Transverse colon (tissue), 4 donors: ENCODE results near the gene MC5R. TPM values are rescaled to one million over a fixed set of nuclear protein-coding genes. Genes with fewer than 3 reads are reported as not detected.
A peak's percentile ranks its signal among the peaks of the same experiment; 100 is the strongest.
"Not testable (repeated sequence)": the region's sequence is repeated elsewhere in the genome, so short reads cannot be mapped to it uniquely, and the experiment has no call there.

ENCODE experiments used
- DNase-seq: peaks from one replicate; pipeline ENCODE4 v3.0.0-alpha.2; 2019
- H3K27ac ChIP-seq, 4 donors: fragments of 200-600 bp; sonication (generic); 2 replicates each; pipeline ENCODE4 v1.5.1; 2016 to 2018; ENCODE audit warnings: inconsistent platforms in 4 of 4
- H3K27me3 ChIP-seq: fragments of 200-600 bp; sonication (generic); 2 replicates; pipeline ENCODE4 v1.5.1; 2017; ENCODE audit warnings: inconsistent platforms
- H3K36me3 ChIP-seq, 4 donors: fragments of 200-600 bp; sonication (generic); 2 replicates each; pipeline ENCODE4 v1.5.1; 2017 to 2019; ENCODE audit warnings: inconsistent platforms in 4 of 4
- H3K4me1 ChIP-seq, 4 donors: fragments of 200-600 bp; sonication (generic); 2 replicates each; pipeline ENCODE4 v1.5.1; 2017 to 2020; ENCODE audit warnings: inconsistent platforms in 4 of 4
- H3K4me3 ChIP-seq, 4 donors: fragments of 200-600 bp; sonication (generic); 1 replicate in 1 of 4; 2 replicates in 3 of 4; pipeline versions ENCODE4 v1.5.1 to v1.6.1; 2017 to 2019; ENCODE audit warnings: inconsistent platforms in 4 of 4
- H3K9me3 ChIP-seq, 2 donors: fragments of 200-600 bp; sonication (generic); 2 replicates each; pipeline ENCODE4 v1.5.1; 2017 to 2019; ENCODE audit warnings: inconsistent platforms in 2 of 2
- EP300 ChIP-seq: sonication (generic); formaldehyde crosslinking; IDR thresholded peaks from one replicate; pipeline ENCODE4 v1.6.1; 2017; ENCODE audit warnings: antibody characterized with exemption, low read depth
- POLR2A ChIP-seq: fragments of 450-650 bp; IDR thresholded peaks from one replicate; pipeline ENCODE4 v1.6.1; 2016; ENCODE audit warnings: antibody characterized with exemption, mild to moderate bottlenecking, moderate library complexity
- POLR2AphosphoS5 ChIP-seq, 3 donors: sonication (generic); formaldehyde crosslinking; IDR thresholded peaks; one replicate each; pipeline ENCODE4 v1.6.1; 2016; ENCODE audit warnings: antibody characterized with exemption in 3 of 3
- WGBS, 2 donors: methylation state at CpG; one replicate each; pipeline ENCODE4 v1.1.5; 2018; ENCODE audit warnings: low coverage in 1 of 2; 5-methylcytosine and 5-hydroxymethylcytosine counted together
- in situ Hi-C, 4 donors: fragments of 200-750 bp; cut with MboI; loops; one replicate each; pipeline versions ENCODE4 v1.15.0 to v1.15.1; 2017; ENCODE audit warnings: low sequenced_read_pairs in 3 of 4, low pct_ligation_motif_present in 1 of 4, low pct_unique_long_range_greater_than_20kb in 1 of 4
- intact Hi-C: fragments of 100-400 bp; cut with DNase I; formaldehyde crosslinking; loops from one replicate; pipeline ENCODE4 v1.15.1; 2023; ENCODE audit warnings: low total_unique reads
- total RNA-seq, 4 donors: library from RNA; depleted of rRNA; stranded (reverse); fragments of >200 nt; gene quantifications; one replicate each; pipeline ENCODE4 v1.1.0, GENCODE V29; 2016
- TF ChIP-seq, protein P1 (sequence below), 5 experiments: fragments of 200-600 bp in 3 of 5; fragments of 450-650 bp in 2 of 5; sonication (generic) in 3 of 5; IDR thresholded peaks; 1 replicate in 2 of 5; 2 replicates in 3 of 5; pipeline ENCODE4 v1.5.1; 2016 to 2017; ENCODE audit warnings: antibody characterized with exemption in 5 of 5, inconsistent platforms in 3 of 5, mild to moderate bottlenecking in 2 of 5, moderate library complexity in 1 of 5

The MC5R gene
- total RNA-seq, 4 donors from 2014 or later = not detected

DNA sequence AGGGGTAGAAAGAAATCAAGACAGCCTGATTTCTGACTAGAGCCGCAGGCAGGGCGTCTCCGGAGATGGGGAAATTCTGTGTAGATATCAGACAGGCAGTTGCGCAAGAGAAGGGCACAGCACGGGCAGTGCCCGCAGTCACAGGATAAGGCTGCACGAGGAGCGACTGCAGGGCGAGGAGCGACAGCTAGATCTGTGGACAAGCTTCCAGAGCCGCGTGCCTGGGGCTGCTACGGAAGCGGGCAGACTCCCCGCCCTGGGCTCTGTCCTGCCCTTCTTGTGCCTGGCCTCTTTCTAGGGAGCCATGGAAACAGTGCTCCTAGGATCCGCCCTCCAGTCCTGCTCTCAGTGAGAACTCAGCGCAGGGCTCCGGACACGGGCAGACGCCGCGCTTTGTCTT lies 12.6 kb downstream of the MC5R start:
- 88 to 97% methylated on average over 6 to 22 of the region's 22 CpGs for WGBS, 2 donors
- TF ChIP-seq POLR2A = no peak
- no peak for TF ChIP-seq EP300
- TF ChIP-seq, protein P1, sequence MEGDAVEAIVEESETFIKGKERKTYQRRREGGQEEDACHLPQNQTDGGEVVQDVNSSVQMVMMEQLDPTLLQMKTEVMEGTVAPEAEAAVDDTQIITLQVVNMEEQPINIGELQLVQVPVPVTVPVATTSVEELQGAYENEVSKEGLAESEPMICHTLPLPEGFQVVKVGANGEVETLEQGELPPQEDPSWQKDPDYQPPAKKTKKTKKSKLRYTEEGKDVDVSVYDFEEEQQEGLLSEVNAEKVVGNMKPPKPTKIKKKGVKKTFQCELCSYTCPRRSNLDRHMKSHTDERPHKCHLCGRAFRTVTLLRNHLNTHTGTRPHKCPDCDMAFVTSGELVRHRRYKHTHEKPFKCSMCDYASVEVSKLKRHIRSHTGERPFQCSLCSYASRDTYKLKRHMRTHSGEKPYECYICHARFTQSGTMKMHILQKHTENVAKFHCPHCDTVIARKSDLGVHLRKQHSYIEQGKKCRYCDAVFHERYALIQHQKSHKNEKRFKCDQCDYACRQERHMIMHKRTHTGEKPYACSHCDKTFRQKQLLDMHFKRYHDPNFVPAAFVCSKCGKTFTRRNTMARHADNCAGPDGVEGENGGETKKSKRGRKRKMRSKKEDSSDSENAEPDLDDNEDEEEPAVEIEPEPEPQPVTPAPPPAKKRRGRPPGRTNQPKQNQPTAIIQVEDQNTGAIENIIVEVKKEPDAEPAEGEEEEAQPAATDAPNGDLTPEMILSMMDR (IDR thresholded peaks at IDR 0.05) = no peak
- no peak for TF ChIP-seq POLR2AphosphoS5 (IDR thresholded peaks at IDR 0.05)
- H3K27ac ChIP-seq = no peak overlapping the region
- peaks cover 17% of the 10 kb centered on the region for H3K27me3 ChIP-seq
- H3K36me3 ChIP-seq = no peaks in the 10 kb centered on the region
- DNase-seq = no peak
- H3K9me3 ChIP-seq = no peaks in the 10 kb centered on the region
- intact Hi-C loops (no loop called here), in situ Hi-C loops (loop anchor here in 3 of 4 donors (10.0 to 25.0 kb wide), 3 partner anchors 248 to 276 kb away; no protein-coding TSS in a partner anchor)
- no peak overlapping the region for H3K4me3 ChIP-seq
- no peaks in the 10 kb centered on the region for H3K4me1 ChIP-seq

DNA sequence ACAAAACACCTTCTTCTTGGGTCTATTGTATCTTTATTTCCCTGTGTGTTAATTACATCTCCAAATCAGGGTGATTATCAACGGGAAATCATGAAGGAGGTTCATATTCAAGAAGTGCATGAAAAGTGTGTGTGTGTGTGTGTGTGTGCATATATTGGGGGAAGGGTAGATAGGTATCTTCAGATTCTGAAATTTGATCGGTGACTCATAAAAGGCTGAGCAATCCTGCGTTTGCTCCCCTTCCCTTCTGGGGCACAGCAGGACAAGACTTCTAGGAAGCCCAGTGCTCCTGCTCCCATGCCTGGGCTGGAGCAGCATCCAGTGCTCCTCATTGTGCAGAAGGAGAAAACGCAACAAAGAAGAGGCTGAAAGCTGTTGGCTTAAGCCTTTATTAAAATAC lies 25.8 kb downstream of the MC5R start:
- no peaks in the 10 kb centered on the region for H3K27me3 ChIP-seq
- no peaks in the 10 kb centered on the region for H3K36me3 ChIP-seq
- 84 to 92% methylated on average over 2 to 4 of the region's 4 CpGs for WGBS, 2 donors
- intact Hi-C loops = loop anchor here (10.0 kb wide), 1 partner anchor 895 kb away; the partner anchor contains the start of gene ANKRD30B
- no peak overlapping the region for H3K4me3 ChIP-seq
- no peaks in the 10 kb centered on the region for H3K4me1 ChIP-seq
- H3K27ac ChIP-seq = no peak overlapping the region
- in situ Hi-C loops = loop anchor here in 2 of 4 donors (25.0 kb wide), 2 partner anchors 238 to 263 kb away; no protein-coding TSS in a partner anchor
- no peak for DNase-seq
- no peaks in the 10 kb centered on the region for H3K9me3 ChIP-seq
- TF ChIP-seq POLR2AphosphoS5 (IDR thresholded peaks at IDR 0.05) (no peak), EP300 (no peak), POLR2A (no peak)
- TF ChIP-seq, protein P1 (IDR thresholded peaks at IDR 0.05) = no peak

DNA sequence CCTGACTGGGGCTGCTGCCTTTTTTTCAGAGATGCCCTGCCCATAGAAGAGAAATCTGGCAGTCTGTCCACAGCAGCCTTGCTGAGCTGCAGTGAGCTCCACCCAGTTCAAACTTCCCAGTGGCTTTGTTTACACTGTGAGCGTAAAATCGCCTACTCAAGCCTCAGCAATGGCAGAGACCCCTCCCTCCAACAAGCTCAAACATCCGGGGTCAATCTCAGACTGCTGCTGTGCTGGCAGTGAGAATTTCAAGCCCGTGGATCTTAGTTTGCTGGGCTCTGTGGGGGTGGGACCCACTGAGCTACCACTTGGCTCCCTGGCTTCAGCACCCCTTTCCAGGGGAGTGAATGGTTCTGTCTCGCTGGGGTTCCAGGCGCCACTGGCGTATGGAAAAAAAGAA lies 38.9 kb downstream of the MC5R start:
- DNase-seq = peak; percentile 11

DNA sequence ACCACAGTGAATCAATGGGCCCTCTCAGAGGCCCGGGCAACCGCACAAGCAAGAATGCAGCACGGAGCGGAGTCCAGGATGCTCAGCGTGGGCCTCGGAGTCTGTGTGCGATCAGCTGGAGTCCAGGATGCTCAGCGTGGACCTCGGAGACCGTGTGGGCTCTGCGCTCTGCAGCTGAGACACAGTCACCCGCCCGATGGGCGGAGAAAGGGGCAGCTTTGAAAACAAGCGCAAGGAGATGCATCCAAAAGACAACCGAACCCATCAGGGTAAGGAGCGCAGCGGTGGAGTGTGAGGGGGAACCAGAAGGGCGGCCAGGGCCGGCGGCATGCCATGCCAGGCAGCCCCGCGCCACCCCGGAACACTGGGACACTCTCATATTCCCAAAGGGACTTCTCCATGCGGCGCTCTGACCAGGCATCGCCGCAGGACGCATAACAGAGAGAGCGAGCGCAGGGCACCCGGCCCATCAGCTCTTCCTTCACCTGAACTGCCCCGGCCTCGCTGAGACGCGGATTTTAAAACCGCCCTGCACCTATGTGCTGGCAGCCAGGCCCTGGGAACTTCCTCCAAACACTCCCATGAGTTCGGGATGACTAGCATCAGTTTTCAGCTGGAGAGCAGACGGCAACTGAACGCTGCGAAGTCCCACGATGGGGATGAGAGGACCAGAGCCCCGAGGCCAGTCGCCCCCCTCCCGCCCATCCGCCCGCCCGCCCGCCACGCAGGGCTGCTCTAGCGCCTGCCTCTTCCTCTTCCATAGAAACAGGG lies 44.7 kb downstream of the MC5R start:
- in situ Hi-C loops = no loop called here
- peaks cover 45% of the 10 kb centered on the region for H3K27me3 ChIP-seq
- H3K36me3 ChIP-seq = no peaks in the 10 kb centered on the region
- no peak overlapping the region for H3K27ac ChIP-seq
- no peak for DNase-seq
- H3K9me3 ChIP-seq = no peaks in the 10 kb centered on the region
- TF ChIP-seq, protein P1 (IDR thresholded peaks at IDR 0.05) = no peak
- TF ChIP-seq EP300 (no peak), POLR2AphosphoS5 (IDR thresholded peaks at IDR 0.05) (no peak), POLR2A (no peak)
- H3K4me3 ChIP-seq = no peak overlapping the region
- 22% methylated on average over 29 of the region's 51 CpGs; no CpG with 5 or more reads in 1 of the 2 donors for WGBS, 2 donors
- intact Hi-C loops = no loop called here
- no peaks in the 10 kb centered on the region for H3K4me1 ChIP-seq

More for the DNA sequence above, 38.9 kb downstream of the MC5R start:
- peaks cover 15% of the 10 kb centered on the region for H3K27me3 ChIP-seq
- H3K27ac ChIP-seq, H3K9me3 ChIP-seq, in situ Hi-C loops, H3K36me3 ChIP-seq, H3K4me1 ChIP-seq, H3K4me3 ChIP-seq, intact Hi-C loops: not testable (repeated sequence)
- 10 to 28% methylated on average over 2 to 7 of the region's 7 CpGs for WGBS, 2 donors
